ENCODE results near the gene ZBED1. TPM values are rescaled to one million over a fixed set of nuclear protein-coding genes. Genes with fewer than 3 reads are reported as not detected.
"Not testable (repeated sequence)": the region's sequence is repeated elsewhere in the genome, so short reads cannot be mapped to it uniquely, and the experiment has no call there.

ZBED1 gene
- total RNA-seq, 1 experiment from 2014 or later, result 14.2 TPM

DNA sequence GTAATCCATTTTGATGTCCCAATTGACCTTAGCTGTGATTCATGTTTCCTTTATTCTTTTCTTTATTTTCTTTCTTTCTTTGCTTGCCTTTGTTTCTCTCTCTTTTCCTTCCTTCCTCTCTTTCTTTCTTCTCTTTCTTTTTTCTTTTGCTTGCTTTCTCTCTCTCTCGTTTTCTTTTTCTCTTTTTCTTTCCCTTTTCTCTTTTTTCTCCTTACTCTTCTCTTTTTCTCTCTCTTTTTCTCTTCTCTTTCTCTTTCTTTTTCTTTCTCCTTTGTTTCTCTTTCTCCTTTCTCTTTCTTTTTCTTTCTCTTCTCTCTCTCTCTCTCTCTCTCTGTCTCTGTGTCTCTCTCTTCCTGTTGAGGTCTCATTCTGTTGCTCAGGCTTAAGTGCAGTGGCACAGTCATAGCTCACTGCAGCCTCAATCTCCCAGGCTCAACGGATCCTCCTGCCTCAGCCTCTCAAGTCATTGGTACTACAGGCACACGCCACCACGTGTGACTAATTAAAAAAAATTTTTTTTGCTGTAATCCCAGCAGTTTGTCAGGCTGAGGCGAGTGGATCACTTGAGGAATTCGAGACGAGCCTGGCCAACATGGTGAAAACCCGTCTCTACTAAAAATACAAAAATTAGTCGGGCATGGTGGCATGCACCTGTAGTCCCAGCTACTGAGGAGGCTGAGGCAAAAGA is 8.0 kb upstream of the ZBED1 start:
- Histone ChIP-seq H3K9me3 (ENCODE audit: low read length) (no peaks in the 10 kb centered on the region), H3F3A (ENCODE audit: low read length, unreplicated experiment) (no peaks in the 10 kb centered on the region), H3K27me3 (ENCODE audit: low read length) (no peaks in the 10 kb centered on the region), H2AFZ (ENCODE audit: low read length) (no peak overlapping the region), H3K4me3 (ENCODE audit: low read length) (no peak overlapping the region), H3K9ac (ENCODE audit: low read length) (no peak overlapping the region), H3K27ac (ENCODE audit: low read length) (no peak overlapping the region), H3K4me2 (ENCODE audit: low read length) (no peak overlapping the region), H3K79me2 (ENCODE audit: low read length) (no peaks in the 10 kb centered on the region), H3K4me1 (ENCODE audit: insufficient read depth, low read length) (no peaks in the 10 kb centered on the region), H3K9me2 (replicated peaks; ENCODE audit: low read length) (no peaks in the 10 kb centered on the region), H4K20me1 (ENCODE audit: low read length) (no peaks in the 10 kb centered on the region), H3K36me3 (ENCODE audit: low read depth, low read length) (no peaks in the 10 kb centered on the region)
- ATAC-seq (no peak), DNase-seq (no peak)
- TF ChIP-seq, protein P1, sequence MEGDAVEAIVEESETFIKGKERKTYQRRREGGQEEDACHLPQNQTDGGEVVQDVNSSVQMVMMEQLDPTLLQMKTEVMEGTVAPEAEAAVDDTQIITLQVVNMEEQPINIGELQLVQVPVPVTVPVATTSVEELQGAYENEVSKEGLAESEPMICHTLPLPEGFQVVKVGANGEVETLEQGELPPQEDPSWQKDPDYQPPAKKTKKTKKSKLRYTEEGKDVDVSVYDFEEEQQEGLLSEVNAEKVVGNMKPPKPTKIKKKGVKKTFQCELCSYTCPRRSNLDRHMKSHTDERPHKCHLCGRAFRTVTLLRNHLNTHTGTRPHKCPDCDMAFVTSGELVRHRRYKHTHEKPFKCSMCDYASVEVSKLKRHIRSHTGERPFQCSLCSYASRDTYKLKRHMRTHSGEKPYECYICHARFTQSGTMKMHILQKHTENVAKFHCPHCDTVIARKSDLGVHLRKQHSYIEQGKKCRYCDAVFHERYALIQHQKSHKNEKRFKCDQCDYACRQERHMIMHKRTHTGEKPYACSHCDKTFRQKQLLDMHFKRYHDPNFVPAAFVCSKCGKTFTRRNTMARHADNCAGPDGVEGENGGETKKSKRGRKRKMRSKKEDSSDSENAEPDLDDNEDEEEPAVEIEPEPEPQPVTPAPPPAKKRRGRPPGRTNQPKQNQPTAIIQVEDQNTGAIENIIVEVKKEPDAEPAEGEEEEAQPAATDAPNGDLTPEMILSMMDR (conservative IDR thresholded peaks at IDR 0.05; ENCODE audit: low read depth, low read length), result no peak
- TF ChIP-seq EZH2 (IDR thresholded peaks at IDR 0.05; ENCODE audit: low read length, unreplicated experiment) (no peak), EZH2phosphoT487 (IDR thresholded peaks at IDR 0.05; ENCODE audit: borderline replicate concordance, low read length) (no peak)
- ChIA-PET POLR2A (ENCODE audit: unreplicated experiment) (no interaction called here), CTCF (no interaction called here)
- intact Hi-C loops (cut with micrococcal nuclease), result no loop called here
- no TSS peak for BruUV-seq (replicated peaks)

GRCh38 chrX:2507904-2508627 is 7.3 kb upstream of the ZBED1 start:
- H3K79me2 ChIP-seq (ENCODE audit: low read length), result no peaks in the 10 kb centered on the region
- H3K4me1 ChIP-seq (ENCODE audit: insufficient read depth, low read length), result no peaks in the 10 kb centered on the region
- H3K36me3 ChIP-seq (ENCODE audit: low read depth, low read length), result no peaks in the 10 kb centered on the region
- H4K20me1 ChIP-seq (ENCODE audit: low read length), result no peaks in the 10 kb centered on the region
- H2AFZ ChIP-seq (ENCODE audit: low read length), result no peak overlapping the region
- no peak for ATAC-seq
- H3K27me3 ChIP-seq (ENCODE audit: low read length), result no peaks in the 10 kb centered on the region
- no peak overlapping the region for H3K4me3 ChIP-seq (ENCODE audit: low read length)
- no peaks in the 10 kb centered on the region for H3K9me3 ChIP-seq (ENCODE audit: low read length)
- intact Hi-C loops (cut with micrococcal nuclease), result no loop called here
- no peaks in the 10 kb centered on the region for H3F3A ChIP-seq (ENCODE audit: low read length, unreplicated experiment)
- no peak for TF ChIP-seq EZH2 (IDR thresholded peaks at IDR 0.05; ENCODE audit: low read length, unreplicated experiment)
- TF ChIP-seq EZH2phosphoT487 (IDR thresholded peaks at IDR 0.05; ENCODE audit: borderline replicate concordance, low read length), result no peak
- TF ChIP-seq, protein P1 (conservative IDR thresholded peaks at IDR 0.05; ENCODE audit: low read depth, low read length), result no peak
- BruUV-seq (replicated peaks), result no TSS peak
- CTCF ChIA-PET, result no interaction called here
- DNase-seq, result no peak
- POLR2A ChIA-PET (ENCODE audit: unreplicated experiment), result no interaction called here
- no peak overlapping the region for H3K9ac ChIP-seq (ENCODE audit: low read length)
- H3K4me2 ChIP-seq (ENCODE audit: low read length), result no peak overlapping the region
- H3K27ac ChIP-seq (ENCODE audit: low read length), result no peak overlapping the region
- no peaks in the 10 kb centered on the region for H3K9me2 ChIP-seq (replicated peaks; ENCODE audit: low read length)

DNA sequence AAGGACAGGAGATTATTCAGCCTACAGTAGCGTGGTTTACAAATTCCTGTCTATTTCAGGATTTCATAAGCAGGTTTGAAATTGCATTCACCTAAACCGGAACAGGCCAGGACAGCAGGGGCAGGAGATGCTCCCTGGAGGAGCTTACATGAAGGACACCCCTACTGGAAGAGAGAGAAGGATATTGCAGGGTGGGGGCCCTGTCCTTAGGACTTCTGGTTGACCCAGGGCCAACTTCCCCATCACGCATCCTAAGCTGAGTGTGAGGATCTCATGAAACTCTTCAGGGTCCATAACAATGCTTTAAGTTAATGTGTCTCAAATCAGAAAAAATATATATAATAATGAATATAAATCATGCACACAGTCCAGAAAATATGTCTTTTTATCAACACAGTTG is 6.4 kb upstream of the ZBED1 start:
- ChIA-PET POLR2A (ENCODE audit: unreplicated experiment) (no interaction called here), CTCF (no interaction called here)
- H3K79me2 ChIP-seq (ENCODE audit: low read length), result no peaks in the 10 kb centered on the region
- H3K36me3 ChIP-seq (ENCODE audit: low read depth, low read length), result no peaks in the 10 kb centered on the region
- H2AFZ ChIP-seq (ENCODE audit: low read length), result no peak overlapping the region
- H3K9me2 ChIP-seq (replicated peaks; ENCODE audit: low read length), result no peaks in the 10 kb centered on the region
- no peaks in the 10 kb centered on the region for H3K4me1 ChIP-seq (ENCODE audit: insufficient read depth, low read length)
- BruUV-seq (replicated peaks), result no TSS peak
- H3K27me3 ChIP-seq (ENCODE audit: low read length), result no peaks in the 10 kb centered on the region
- no peak overlapping the region for H3K27ac ChIP-seq (ENCODE audit: low read length)
- no peak overlapping the region for H3K9ac ChIP-seq (ENCODE audit: low read length)
- TF ChIP-seq EZH2phosphoT487 (IDR thresholded peaks at IDR 0.05; ENCODE audit: borderline replicate concordance, low read length) (no peak), EZH2 (IDR thresholded peaks at IDR 0.05; ENCODE audit: low read length, unreplicated experiment) (no peak)
- TF ChIP-seq, protein P1 (conservative IDR thresholded peaks at IDR 0.05; ENCODE audit: low read depth, low read length), result no peak
- no peak overlapping the region for H3K4me2 ChIP-seq (ENCODE audit: low read length)
- intact Hi-C loops (cut with micrococcal nuclease), result no loop called here
- no peaks in the 10 kb centered on the region for H3K9me3 ChIP-seq (ENCODE audit: low read length)
- H3K4me3 ChIP-seq (ENCODE audit: low read length), result no peak overlapping the region
- no peaks in the 10 kb centered on the region for H4K20me1 ChIP-seq (ENCODE audit: low read length)
- no peak for DNase-seq
- H3F3A ChIP-seq (ENCODE audit: low read length, unreplicated experiment), result no peaks in the 10 kb centered on the region
- ATAC-seq, result no peak

DNA sequence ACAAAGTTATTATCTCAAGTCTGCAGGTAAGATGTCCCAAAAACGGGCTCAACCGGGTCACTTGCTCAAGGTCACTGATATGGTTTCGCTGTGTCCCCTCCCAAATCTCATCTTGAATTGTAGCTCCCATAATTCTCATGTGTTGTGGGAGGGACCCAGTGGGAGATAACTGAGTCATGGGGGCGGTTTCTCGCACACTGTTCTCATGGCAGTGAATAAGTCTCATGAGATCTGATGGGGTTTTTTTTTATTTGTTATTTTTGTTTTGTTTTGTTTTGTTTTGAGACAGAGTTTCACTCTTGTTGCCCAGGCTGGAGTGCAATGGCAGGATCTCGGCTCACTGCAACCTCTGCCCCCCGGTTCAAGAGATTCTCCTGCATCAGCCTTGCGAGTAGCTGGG is 4.6 kb upstream of the ZBED1 start:
- CTCF ChIA-PET; POLR2A ChIA-PET (ENCODE audit: unreplicated experiment): not testable (repeated sequence)

More for the DNA sequence above, 4.6 kb upstream of the ZBED1 start:
- H3K79me2 ChIP-seq (ENCODE audit: low read length); H3K27ac ChIP-seq (ENCODE audit: low read length); H3K9me2 ChIP-seq (replicated peaks; ENCODE audit: low read length); H3K9me3 ChIP-seq (ENCODE audit: low read length); H3K9ac ChIP-seq (ENCODE audit: low read length); BruUV-seq (replicated peaks); ATAC-seq; H3F3A ChIP-seq (ENCODE audit: low read length, unreplicated experiment); intact Hi-C loops (cut with micrococcal nuclease); H3K4me3 ChIP-seq (ENCODE audit: low read length); H4K20me1 ChIP-seq (ENCODE audit: low read length); H2AFZ ChIP-seq (ENCODE audit: low read length); DNase-seq; H3K27me3 ChIP-seq (ENCODE audit: low read length); H3K4me2 ChIP-seq (ENCODE audit: low read length); H3K36me3 ChIP-seq (ENCODE audit: low read depth, low read length); H3K4me1 ChIP-seq (ENCODE audit: insufficient read depth, low read length): not testable (repeated sequence)
